DMS153 treated with DMSO at 0.1 percent for 48 hours (cell line): ENCODE results near the gene CD46.

ENCODE experiments used
- DNase-seq: peaks from one replicate; lab custom pipeline; 2025; ENCODE audit not compliant: unreplicated experiment; lab: John Stamatoyannopoulos, UW

Gene CD46

DNA sequence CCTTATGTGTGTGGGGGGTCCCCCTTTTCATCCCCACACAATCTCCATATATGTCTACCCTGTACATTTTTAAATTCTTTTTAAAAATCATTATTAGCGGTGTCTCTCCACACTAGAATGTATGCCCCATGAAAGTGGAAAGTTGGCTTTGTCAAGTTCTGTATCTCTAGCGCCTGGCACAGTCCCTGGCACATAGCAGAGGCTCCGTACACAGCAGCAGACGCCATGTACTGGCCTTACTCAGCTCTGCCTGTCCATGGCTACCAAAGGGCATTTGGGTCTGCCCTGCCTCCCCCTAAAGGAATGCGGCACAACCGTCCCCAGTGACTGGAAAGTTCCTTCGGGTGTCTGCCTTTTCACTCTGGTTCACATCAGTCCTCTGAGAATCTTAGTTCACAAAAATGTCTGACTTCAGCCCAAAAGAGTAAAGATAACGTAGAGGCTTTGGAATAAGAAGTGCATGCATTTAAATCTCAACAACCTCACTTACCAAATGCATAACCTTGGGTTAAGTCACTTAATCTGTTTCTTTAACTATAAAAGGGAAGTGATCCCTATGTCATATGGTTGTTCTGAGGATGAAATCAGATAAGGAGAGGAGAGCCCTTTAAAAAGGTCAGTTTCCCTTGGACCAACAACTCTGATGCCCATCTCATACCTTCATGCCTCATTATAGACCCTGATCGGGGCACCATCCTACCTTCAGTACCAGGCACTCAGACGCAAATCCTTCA lies 61.1 kb downstream of the CD46 start:
- DNase-seq, result no peak

DNA sequence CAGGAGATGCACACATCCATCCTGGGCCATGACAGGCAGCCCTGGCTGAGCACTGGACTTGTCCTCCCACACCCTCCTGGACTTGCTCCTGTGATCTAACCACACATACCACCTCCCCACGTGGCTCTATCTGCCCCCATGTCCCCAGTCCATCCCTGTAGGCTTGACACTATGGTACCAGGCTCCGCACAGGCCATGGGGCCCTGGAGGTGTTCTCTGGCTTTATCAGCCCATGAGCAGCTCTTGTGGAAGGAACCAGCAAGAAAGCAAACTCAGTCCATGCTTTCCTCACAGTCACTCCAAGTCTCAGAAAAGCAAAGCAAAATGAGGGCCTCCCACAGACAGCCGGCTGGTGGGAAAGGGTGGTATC lies 61.6 kb downstream of the CD46 start:
- DNase-seq, result no peak

DNA sequence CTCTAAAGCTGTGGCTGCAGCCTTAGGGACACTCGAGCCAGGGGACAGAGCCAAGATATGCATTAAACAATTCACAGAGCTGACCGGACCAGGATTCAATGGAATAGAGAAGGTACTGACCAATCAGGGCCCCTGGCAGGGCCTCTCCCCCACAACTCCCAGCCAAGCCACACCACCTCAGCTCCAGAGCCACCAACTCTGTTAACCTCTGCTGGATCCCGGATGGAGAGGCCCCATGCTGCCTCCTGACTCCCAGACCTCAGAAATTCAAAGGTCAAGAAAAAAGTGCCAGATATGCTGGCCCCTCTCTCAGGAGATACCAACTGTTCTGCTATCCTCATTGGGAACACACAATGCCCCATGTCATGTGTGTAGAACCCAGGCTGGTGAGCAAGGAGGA lies 62.1 kb downstream of the CD46 start:
- no peak for DNase-seq

DNA sequence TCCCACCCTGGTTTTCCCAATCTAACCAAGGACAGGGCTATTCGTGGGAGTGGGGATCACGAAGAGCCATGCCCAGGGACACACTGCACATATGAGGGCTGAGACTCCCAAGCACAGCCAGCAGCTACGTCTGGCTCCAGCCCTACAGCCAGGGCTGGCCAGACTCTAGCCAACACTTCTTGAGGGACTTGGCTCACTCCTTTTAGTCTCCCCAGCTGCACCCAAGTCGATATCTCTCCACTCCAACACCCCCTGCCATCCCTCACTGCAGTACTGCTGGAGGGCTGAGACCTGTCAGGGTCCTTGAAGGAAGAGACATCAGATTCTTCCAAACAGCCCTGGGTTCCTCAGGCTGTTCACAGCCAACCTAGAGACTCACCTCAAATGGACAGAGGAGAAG lies 62.6 kb downstream of the CD46 start:
- DNase-seq, result no peak

DNA sequence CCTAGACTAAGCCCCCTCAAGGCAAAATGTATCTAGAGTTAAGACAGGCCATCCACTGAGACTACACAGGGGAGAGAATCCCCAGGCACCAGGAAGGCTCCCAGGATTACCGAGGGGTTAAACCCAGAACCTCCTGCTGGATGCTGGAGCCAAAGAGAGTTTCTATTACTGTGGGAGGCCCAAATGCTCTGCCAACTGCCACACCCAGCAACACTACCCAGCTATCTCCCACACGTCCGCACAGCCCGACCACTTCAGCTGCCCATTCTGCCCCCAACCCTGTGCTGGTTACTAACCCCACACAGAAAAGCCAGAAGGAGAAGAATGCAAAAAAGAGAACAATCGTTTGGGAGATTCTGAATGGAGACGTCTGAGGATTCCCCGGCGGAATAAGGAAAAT lies 63.6 kb downstream of the CD46 start:
- DNase-seq, result no peak

DNA sequence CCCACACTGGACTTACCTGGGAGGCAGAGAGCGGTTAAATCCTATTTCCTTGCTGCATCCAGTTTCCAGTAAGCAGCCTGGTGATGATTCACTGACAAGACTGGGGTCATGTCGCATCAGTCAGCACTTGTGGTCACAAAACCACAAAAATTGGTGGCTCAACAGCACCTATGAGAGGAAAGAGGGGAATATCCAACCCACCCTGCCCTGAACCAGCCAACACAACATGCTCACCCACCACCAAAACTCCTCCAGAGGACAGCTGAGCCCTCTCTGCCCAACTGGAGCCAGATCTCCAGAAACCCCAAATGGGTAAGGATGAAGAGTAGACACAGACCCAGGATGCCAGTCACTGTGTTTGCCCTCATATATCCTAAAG lies 64.0 kb downstream of the CD46 start:
- DNase-seq, result no peak

DNA sequence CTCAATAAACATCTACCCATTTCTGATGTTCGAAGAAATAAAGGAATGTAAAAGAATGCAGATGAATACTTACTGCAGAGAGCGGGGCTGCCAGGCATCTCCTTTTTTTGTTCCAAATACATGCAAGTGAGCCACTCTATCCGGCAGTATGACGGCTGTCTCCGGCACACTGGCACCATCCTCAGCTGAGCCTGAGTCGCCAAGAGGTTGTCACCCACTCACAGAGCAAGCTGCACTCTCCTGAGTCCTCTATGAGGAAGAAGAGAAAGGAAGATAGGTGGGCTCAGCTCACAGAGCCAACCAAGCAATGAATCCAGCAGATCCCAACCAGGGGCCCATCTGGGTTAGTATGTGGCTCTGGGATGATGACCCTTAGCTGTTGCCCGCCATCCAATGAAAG lies 65.3 kb downstream of the CD46 start:
- no peak for DNase-seq

DNA sequence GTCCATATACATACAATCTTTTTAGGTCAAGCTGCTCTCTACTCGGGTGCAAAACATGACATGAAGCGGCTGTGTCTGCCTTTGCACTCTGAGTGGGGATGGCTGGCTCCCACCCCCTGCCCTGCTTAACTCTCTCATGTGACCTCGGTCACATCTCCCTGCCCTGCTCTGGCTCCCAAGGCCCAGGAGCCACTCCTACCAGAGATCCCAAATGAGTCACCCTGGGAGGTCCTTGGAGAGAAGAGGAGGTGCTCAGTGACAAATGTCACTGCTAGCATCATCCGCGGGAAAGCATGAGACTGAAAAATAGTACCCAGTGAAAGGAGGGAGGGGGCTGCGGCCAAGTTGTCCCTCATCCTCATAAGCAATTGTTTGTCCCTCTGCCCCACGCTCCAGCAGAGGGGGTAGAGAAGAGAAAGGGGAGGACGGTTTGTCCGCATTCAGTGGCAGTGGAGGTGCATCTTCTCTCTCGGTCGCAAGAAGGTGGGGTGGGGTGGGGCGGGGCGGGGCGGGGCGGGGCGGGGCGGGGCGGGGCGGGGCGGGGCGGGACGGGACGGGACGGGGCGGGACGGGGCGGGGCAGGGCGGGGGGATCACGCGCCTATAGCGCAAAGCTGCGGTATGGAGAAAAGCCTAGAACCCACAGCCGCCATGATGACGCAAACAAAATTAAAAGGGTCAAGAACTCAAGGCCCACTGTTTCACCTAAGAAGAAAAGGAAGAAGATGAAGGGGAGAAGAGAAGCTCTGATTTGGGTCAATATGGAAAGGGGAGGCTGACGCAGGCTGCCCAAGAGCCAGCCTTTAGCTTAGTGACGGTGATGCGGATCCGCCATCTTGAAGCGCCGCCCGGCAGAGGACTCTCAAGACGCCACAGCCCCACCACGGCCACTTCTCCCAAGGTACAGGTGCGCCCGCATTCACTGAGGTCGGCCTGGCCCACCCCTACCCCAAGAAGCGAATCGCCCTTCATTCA lies 66.2 kb downstream of the CD46 start:
- DNase-seq, result no peak

DNA sequence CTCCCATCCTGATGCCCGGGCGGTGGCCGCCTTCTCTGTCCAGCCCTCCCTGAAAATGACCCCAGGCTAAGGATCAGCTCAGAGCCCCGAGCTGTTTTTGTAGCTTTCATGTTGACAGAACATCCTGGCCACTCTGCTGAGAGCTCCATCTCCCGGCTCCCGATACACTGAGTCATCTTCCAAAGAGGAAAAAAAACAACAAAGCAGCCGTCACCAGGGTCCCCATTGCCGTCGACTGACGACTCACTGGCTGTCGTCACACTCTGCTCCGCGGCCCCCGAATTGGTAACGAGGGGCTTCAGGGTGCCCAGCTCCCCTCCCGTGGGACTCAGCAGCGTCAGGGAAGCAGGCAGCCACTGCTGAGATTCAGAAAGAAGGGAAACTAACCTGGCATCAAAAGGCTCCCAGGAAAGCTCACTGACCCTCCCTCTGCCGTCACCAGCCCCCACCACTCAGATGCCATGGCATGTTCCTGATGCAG lies 67.2 kb downstream of the CD46 start:
- DNase-seq, result no peak

DNA sequence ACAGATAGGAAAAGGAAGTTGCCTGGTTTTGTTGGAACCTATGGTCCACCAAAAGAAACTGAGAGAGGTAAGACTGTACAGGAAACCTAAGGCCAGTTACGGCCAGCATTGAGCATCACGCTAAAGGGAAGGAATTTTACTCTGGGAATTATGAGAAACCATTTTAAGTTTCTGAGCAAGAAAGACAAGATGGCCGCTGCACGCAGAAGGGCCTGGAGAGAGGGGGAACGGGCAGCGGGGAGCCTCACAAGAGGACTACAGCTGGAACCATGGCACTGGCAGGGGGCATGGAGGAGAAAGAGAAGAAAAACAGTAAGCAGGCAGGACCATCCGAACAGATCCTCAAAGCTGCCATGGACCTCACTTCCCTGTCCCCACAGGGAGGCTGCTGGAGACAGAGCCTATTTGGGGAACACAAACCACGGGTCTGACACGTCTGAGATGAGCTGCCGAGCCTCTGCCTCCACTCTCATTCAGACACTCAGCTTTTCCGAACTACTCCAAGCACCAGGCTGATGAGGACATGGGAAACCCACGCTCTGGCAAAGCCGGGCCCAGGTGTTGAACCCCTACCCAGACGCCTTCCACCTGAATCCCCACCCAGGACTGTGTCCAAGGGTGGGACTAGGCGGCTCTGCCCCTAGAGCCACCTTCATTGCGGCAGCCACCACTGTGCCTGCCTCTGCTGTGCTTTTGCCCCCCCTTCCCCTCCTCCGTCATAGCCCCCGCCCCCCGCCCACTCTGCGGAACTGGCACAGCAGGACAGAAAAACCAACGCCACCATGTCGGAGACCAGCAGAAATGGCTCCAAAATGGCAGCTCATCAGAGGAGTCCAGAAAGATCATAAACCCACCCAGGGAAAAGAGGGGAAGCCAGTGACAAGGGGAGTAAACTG lies 69.0 kb downstream of the CD46 start:
- no peak for DNase-seq

DNA sequence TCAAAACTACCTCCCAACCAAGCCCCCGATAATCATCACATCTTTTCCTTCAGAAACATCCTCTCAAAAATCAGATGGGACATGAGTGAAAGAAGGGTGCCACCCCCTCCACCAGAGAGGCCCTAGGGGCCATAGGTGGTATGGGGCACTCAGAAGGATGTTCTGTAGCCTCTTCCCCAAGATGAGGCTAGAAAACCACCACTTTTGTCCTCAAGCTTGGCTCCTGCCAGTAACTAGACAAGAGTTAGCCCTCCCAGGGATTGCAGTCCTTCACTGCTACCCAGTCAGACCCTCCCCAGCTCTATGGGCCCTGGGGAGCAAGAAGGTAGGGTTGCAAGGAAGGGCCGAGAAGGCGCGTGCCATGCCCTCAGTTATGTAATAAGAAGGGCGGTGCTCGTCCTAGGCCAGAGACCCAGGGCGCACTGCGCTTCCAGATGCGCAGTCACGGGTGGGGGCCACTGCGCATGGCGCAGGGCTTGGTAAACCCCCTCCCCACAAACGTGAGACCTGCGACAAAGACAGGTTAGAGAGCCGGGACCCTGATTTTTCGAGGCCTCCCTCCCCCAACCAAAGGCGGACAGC lies 69.7 kb downstream of the CD46 start:
- DNase-seq, result no peak

DNA sequence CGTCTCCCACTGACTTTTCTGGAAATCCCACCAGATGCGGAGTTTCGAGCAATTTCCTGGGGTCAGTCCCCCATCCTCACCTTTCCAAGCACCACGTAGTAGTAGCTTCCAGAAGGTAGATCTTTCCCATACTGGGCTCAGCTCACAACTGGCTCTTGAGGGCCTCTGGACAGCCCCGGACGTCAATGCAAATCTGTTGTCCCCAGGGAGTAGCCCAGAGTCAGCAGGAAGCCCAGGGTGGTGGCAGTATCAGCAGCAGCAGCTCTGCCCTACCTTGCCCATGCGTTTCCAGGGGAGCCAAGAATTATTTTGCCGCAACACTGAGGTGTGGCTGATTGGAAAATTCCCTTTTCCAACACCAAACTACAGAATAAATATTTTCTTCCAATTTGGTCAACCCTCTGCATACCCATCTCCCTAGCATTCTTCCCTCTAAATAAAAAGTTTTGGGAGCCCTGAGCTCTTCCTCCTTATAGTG lies 70.3 kb downstream of the CD46 start:
- DNase-seq, result peak; percentile 46

DNA sequence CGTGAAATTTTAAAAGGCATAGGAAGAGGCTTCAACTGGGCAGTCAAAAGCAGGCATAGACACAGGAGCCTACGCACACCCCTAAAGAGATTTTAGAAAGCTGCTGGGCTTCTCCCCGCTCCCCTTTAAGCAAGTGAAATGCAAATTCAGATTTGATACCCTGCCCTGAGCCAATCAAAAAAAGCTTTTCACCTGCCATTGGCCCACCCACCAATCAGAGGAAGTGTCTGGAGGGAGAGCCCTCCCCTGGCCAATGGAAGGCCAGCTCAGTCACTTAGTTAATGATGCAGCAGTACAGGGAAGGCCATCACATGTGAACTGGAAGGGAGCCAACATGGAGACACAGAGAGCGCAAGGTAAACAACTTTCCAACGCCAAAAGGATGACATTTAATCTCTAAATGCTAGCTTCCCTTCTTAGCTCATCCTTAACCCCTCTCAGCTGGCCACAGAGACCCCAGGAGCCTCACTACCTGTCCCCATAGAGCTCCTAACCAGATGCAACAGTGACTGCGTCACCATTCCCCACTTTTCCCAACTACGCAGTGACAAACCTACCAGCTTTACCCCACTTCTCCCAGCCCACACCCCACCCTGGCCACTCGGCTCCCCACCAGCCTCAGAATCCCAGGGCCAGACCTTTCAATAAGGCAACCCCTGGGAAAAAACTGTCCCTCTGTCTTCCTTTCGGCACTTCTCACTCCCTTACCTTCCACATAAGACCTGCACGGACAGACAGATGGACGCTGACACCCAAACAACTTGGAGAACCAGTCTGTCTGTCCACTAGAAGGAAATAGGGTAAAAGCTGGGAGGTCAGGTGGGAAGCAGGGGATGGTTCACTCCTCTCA lies 71.0 kb downstream of the CD46 start:
- DNase-seq, result peak; percentile 98

DNA sequence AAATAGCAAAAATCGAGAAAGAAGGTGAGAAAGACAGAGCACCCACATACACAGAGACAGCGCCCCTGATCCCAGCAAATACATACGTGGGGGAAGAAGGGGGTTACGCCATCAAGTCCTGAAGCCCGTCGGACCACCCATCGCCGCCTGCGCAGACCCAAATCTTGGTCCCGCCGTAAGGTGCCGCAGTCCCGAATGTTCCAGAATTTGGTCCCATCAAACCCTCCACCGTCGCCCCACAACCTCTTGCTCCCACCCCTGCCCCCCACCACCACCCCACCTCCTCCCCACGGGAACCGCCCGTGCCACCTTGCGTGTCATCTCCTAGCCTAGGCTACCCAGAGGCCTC lies 71.7 kb downstream of the CD46 start:
- no peak for DNase-seq

DNA sequence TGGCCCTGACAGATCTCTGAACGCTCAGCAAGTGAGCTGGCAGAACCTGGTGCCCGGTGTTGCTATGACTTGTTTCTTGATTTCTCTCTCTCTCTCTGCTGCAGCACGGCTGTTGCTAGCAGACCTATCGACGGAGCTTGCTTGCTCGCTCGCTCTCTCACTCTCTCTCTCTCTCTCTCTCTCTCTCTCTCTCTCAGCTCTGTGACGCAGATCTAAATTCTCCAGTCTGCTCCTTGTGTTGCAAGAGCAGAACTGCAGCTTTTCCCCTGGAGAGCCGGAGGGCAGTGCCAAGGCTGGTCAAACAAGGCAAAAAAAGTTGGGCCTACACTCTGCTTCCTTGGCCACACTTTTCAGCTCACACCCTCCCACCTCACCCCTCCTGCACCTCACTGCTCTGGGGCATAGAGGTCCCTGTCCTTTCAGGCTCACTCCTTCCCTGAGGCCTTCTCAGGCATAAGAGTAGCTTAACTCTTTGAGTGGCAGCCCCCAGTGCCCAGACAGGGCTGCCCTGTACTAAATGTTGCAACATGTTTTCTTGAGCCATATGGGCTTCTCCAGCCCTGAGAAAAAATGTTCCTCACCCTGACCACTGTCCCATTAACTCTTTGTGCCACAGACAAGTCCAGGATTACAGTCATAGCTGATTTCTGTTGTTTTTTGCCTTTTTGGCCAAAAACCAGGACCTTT lies 72.2 kb downstream of the CD46 start:
- DNase-seq, result peak; percentile 91

DNA sequence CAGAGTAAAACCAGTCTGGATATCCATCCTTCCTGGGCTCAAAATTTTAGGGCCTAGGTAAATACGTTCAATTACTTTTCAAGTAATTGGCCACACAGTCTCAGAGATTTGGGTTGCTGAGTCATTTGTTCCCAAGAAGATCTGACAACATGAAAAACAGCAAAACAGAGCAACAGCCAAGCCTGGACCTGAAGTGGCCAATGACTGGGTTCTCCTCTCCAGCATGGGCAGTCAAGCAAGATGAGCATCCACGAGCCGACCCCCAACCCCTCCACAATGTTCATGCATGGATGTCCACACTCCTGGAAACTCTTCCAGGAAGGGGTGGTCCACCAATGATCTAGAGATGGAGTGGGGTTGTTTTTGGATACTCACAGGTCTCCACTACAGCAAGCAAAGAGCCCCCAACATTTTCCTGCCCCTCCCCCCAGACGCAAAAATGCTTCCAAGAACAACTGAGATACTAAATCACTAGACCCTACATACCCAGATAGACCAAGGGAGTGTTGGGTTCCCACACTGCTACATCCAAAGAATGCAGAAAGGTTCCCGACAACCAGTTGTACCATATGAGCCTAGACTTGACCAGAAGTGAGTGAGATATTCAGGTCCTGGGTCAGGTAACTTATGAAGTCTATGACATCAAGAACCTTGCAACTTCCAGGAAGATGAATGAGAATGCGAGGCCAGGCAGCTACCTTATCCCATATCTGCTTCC lies 73.0 kb downstream of the CD46 start:
- DNase-seq, result no peak

DNA sequence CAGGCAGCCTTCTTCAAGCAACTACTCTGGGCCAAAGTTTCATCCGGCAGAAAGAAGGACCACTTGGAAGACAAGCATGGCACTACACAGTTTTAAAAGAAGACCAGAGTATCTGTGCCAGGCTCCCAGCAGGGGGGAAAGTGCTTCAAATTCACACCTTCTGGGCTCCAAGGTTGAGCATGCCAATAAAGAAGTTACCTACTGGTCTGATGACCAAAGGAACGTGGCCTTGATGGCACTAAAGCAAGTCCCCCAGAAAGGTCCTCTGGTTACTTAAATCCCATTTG lies 73.5 kb downstream of the CD46 start:
- no peak for DNase-seq

DNA sequence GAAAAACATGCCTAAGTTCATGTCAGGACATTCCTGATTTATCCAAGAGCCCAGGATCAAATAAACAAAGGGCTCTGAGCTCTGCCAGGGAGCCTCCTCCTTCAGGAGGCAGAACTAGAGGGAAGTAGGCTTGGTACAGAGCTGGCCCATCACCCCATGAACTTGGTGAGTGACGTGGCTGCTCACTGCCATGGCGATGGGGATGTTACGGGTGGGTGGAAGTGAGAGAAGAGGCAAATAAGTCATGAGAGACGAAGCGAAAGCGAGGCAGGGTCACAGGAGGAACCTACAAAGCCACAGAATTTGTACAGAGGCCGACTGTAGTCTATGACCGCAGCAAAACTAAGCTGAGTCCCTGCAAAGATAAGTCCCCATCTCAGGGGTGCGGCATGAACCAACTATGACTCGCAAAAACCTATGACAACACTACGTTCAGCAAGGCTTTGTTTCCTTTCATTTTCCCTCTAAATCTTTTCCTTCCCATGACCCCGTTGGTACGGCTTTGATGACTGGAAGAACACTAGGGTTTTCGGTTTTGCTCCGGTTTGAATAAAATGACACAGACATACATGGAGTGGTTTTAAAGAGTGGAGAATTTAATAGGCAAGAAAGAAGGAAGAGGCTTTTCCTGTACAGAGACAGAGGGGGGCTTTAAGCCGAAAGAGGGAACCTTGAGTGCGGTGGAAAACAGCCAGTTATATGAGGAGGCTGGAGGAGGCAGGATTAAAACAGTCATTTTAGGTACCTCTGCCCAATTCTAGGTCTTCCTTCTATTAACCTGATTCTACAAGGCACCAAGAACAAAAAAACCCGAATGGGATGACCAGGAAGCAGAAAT lies 74.1 kb downstream of the CD46 start:
- peak; percentile 72 for DNase-seq
